K562 (cell line): Measurements from ENCODE around the gene IFTAP. TPM values are rescaled to one million over a fixed set of nuclear protein-coding genes. Genes with fewer than 3 reads are reported as not detected.

Source experiments
- ATAC-seq: fragments of 200-7000 bp; cut with Tn5 transposase; 3 replicates; pipeline ENCODE4 v1.9.1; 2020; ENCODE audit warnings: moderate library complexity
- BruUV-seq: library from RNA; stranded (reverse); fragments of 400-500 nt; replicated peaks from 2 replicates; lab custom pipeline; 2021; lab: Mats Ljungman, UMichigan
- CTCF ChIA-PET: fragments of 300-600 bp; formaldehyde crosslinking; extraction: SDS; loops from one replicate; lab custom pipeline; 2021; ENCODE audit warnings: low intra/inter-chr PET ratio; lab: Yijun Ruan, JAX
- POLR2A ChIA-PET: fragments of 300-600, 350-650 bp; sonication (Branson Sonifier 250); formaldehyde crosslinking; extraction: SDS; loops from one replicate; lab custom pipeline; 2021; ENCODE audit warnings: antibody characterized with exemption, inconsistent platforms; lab: Yijun Ruan, JAX
- DNase-seq, 4 experiments: peaks; one replicate each; pipeline versions ENCODE4 v3.0.0 to v3.0.0-alpha.2; 2011 to 2018; ENCODE audit warnings: low spot score in 3 of 4, mixed read lengths in 3 of 4; ENCODE audit errors: extremely low read depth in 1 of 4
- FAIRE-seq: peaks from 2 replicates; lab custom pipeline; 2011; peaks lifted over from hg19 to GRCh38; lab: Jason Lieb, UNC
- H2AFZ ChIP-seq: 2 replicates; pipeline ENCODE4 v1.6.0; 2011; ENCODE audit warnings: low read depth, low read length, control low read depth, inconsistent platforms
- H3K27ac ChIP-seq: fragments of 200-600 bp; 3 replicates; pipeline ENCODE4 v1.8.0; 2011; ENCODE audit warnings: low read depth, mild to moderate bottlenecking, control low read depth, inconsistent platforms, low read length, moderate library complexity, mixed read lengths; ENCODE audit errors: extremely low read depth
- H3K27me3 ChIP-seq, 2 experiments: fragments of 300-600 bp in 1 of 2; 2 replicates in 1 of 2; 3 replicates in 1 of 2; pipeline versions ENCODE4 v1.6.0 to v1.8.0; 2011; ENCODE audit warnings: inconsistent platforms in 2 of 2, low read length in 2 of 2, mild to moderate bottlenecking in 1 of 2, mixed read lengths in 1 of 2, moderate library complexity in 1 of 2; ENCODE audit not compliant: control insufficient read depth in 2 of 2, insufficient read depth in 2 of 2
- H3K36me3 ChIP-seq: fragments of 300-600 bp; 3 replicates; pipeline ENCODE4 v1.8.0; 2011; ENCODE audit warnings: mild to moderate bottlenecking, low read length, inconsistent platforms; ENCODE audit not compliant: control insufficient read depth, insufficient read depth
- H3K4me1 ChIP-seq, 2 experiments: fragments of 200-600 bp in 1 of 2; replicated peaks in 1 of 2; 2 replicates in 1 of 2; 3 replicates in 1 of 2; pipeline versions ENCODE4 v1.5.1 to v1.8.0; 2011; ENCODE audit warnings: inconsistent platforms in 2 of 2, low read length in 2 of 2, mild to moderate bottlenecking in 1 of 2, mixed read lengths in 1 of 2, moderate library complexity in 1 of 2; ENCODE audit not compliant: control insufficient read depth in 2 of 2, insufficient read depth in 2 of 2
- H3K4me2 ChIP-seq: 2 replicates; pipeline ENCODE4 v1.6.1; 2011; ENCODE audit warnings: low read length, control low read depth, inconsistent platforms, mixed read lengths; ENCODE audit not compliant: insufficient read depth
- H3K4me3 ChIP-seq: fragments of 200-600 bp; sonication (generic), shearing (Covaris generic); 2 replicates; pipeline ENCODE4 v1.5.1; 2016; ENCODE audit warnings: control low read depth, inconsistent platforms
- H3K79me2 ChIP-seq: fragments of 200-600 bp; 3 replicates; pipeline ENCODE4 v1.8.0; 2011; ENCODE audit warnings: low read length, inconsistent platforms; ENCODE audit not compliant: control insufficient read depth, insufficient read depth
- H3K9ac ChIP-seq, 2 experiments: 2 replicates each; pipeline versions ENCODE4 v1.6.0 to v1.6.1; 2011; ENCODE audit warnings: low read depth in 2 of 2, low read length in 2 of 2, control low read depth in 1 of 2, inconsistent platforms in 1 of 2, mild to moderate bottlenecking in 1 of 2, mixed read lengths in 1 of 2; ENCODE audit not compliant: insufficient read depth in 1 of 2
- H3K9me1 ChIP-seq: one replicate; pipeline ENCODE4 v1.6.0; 2011; ENCODE audit warnings: inconsistent platforms, mild to moderate bottlenecking, low read length, moderate library complexity; ENCODE audit not compliant: control insufficient read depth, insufficient read depth
- H3K9me3 ChIP-seq: replicated peaks from 2 replicates; pipeline ENCODE4 v1.5.1; 2011; ENCODE audit warnings: low read depth, low read length, inconsistent platforms; ENCODE audit not compliant: control insufficient read depth, insufficient read depth
- H4K20me1 ChIP-seq: replicated peaks from 2 replicates; pipeline ENCODE4 v1.6.1; 2011; ENCODE audit warnings: low read length, inconsistent platforms, mixed read lengths; ENCODE audit not compliant: control insufficient read depth, insufficient read depth
- CREB3 ChIP-seq: fragments of 450-650 bp; conservative IDR thresholded peaks from 2 replicates; pipeline ENCODE4 v1.6.1; 2016; ENCODE audit warnings: missing genetic modification characterization, low read depth, mild to moderate bottlenecking, missing compliant biosample characterization, moderate library complexity
- NFXL1 ChIP-seq: fragments of 450-650 bp; formaldehyde crosslinking; IDR thresholded peaks from 2 replicates; pipeline ENCODE4 v1.4.0; 2021; ENCODE audit warnings: mild to moderate bottlenecking
- SIN3A ChIP-seq, 2 experiments: fragments of 150-350 bp in 1 of 2; IDR thresholded peaks; 2 replicates each; pipeline ENCODE4 v1.6.1; 2011 to 2016; ENCODE audit warnings: borderline replicate concordance in 2 of 2, low read depth in 2 of 2, low read length in 2 of 2, mild to moderate bottlenecking in 2 of 2, moderate library complexity in 2 of 2; ENCODE audit not compliant: control insufficient read depth in 1 of 2
- WGBS: fragments of 100-300 bp; shearing (Covaris generic); methylation state at CpG from one replicate; pipeline ENCODE4 v1.1.6; 2016; ENCODE audit warnings: low coverage, mixed read lengths; ENCODE audit not compliant: insufficient coverage; ENCODE audit errors: missing lambda C conversion rate; 5-methylcytosine and 5-hydroxymethylcytosine counted together
- in situ Hi-C: fragments of 300-500 bp; cut with MboI; formaldehyde crosslinking; loops from 4 replicates; pipeline ENCODE4 v1.15.0; 2018; ENCODE audit warnings: inconsistent platforms, mixed read lengths
- intact Hi-C: fragments of 100-400 bp; cut with micrococcal nuclease; formaldehyde crosslinking; loops from 2 replicates; pipeline ENCODE4 v1.14.2; 2022
- polyA plus RNA-seq, 8 experiments: library from polyadenylated mRNA; depleted of rRNA in 4 of 8; stranded (reverse) in 5 of 8; unstranded in 3 of 8; fragments of >200 nt; fragmentation: Nextera tagmentation in 2 of 8; fragmentation: Illumina TruSeq in 1 of 8; extraction: Ambion mirVana in 2 of 8; extraction: Trizol in 1 of 8; gene quantifications; 2 replicates each; pipeline versions ENCODE4 v1.2.1 to v1.2.3, GENCODE V29; 2011 to 2014; ENCODE audit warnings: inconsistent platforms in 1 of 8, missing spikeins in 1 of 8
- total RNA-seq, 7 experiments: library from RNA; depleted of rRNA in 6 of 7; stranded (reverse); fragments of >200 nt in 6 of 7; fragmentation: Illumina TruSeq in 2 of 7; extraction: Trizol in 2 of 7; gene quantifications; 2 replicates each; pipeline versions ENCODE4 v1.2.1 to v1.2.3, GENCODE V29; 2011 to 2021; ENCODE audit warnings: low replicate concordance in 1 of 7

Gene IFTAP
- total and polyA plus RNA-seq, 9 of the 15 experiments (the other 6 are each of a cell fraction or from before 2014, with no cell fraction given) = 9.2 to 30.0 (median 17.0) TPM

- H3K9me3 ChIP-seq = no peaks in the 10 kb centered on the region
- ChIA-PET POLR2A (interaction anchor here (0.6 kb wide), 3 partner anchors 9 to 58 kb away, joined by 3 read pairs; no protein-coding TSS in a partner anchor), CTCF (interaction anchor here (0.6 to 6.9 kb wide), 2 partner anchors 55 to 71 kb away, joined by 3 to 60 read pairs; no protein-coding TSS in a partner anchor)
- H3K36me3 ChIP-seq = no peaks in the 10 kb centered on the region
- H3K79me2 ChIP-seq = no peaks in the 10 kb centered on the region
- no peak for TF ChIP-seq NFXL1 (CRISPR knock-in tag)
- TF ChIP-seq CREB3 (tag) = no peak
- no peak for TF ChIP-seq SIN3A (IDR thresholded peaks at IDR 0.05; ENCODE audit: borderline replicate concordance in 2 of 2, control insufficient read depth in 1 of 2, low read depth in 2 of 2, low read length in 2 of 2)
- H3K4me2 ChIP-seq = no peak within 1 kb of the TSS
- no peak within 1 kb of the TSS for H2AFZ ChIP-seq
- no TSS peak for BruUV-seq
- intact Hi-C loops = no loop called here
- WGBS = 0% methylated on average over 1 of the region's 1 CpG
- in situ Hi-C loops = no loop called here
- no peak for DNase-seq
- H3K4me3 ChIP-seq = no peak within 1 kb of the TSS
- no peaks in the 10 kb centered on the region for H4K20me1 ChIP-seq
- H3K27ac ChIP-seq = no peak within 1 kb of the TSS
- no peaks in the 10 kb centered on the region for H3K27me3 ChIP-seq
- no peak for ATAC-seq
- FAIRE-seq = no peak
- H3K4me1 ChIP-seq = peaks cover 3 to 7% of the 10 kb centered on the region in 2 experiments; a peak in 2 of 5 replicates
- no peak within 1 kb of the TSS for H3K9ac ChIP-seq
- H3K9me1 ChIP-seq = no peaks in the 10 kb centered on the region
These were observed 26.6 kb upstream of the IFTAP start, which contains the start of gene RAG1 for GRCh38 chr11:36567694-36568093. Gene RAG1, plus strand, starts transcription at chr11:36568007. Its CDS starts 5,298 bp downstream, at chr11:36573305.
